ENCODE data around the gene OR1M1. TPM values are rescaled to one million over a fixed set of nuclear protein-coding genes. Genes with fewer than 3 reads are reported as not detected.
"Not testable (repeated sequence)": the region's sequence is repeated elsewhere in the genome, so short reads cannot be mapped to it uniquely, and the experiment has no call there.

OR1M1 gene
- total RNA-seq, 6 experiments from 2014 or later: not detected

- H3K4me1 Mint-ChIP-seq (ENCODE audit: low read depth): no peaks in the 10 kb centered on the region
- H3K4me3 Mint-ChIP-seq: no peak overlapping the region
- peaks cover 52% of the 10 kb centered on the region for H3K9me3 Mint-ChIP-seq
- peaks cover 12% of the 10 kb centered on the region; the same call in 1 of the 2 replicates for H3K36me3 Mint-ChIP-seq (ENCODE audit: low read depth)
- H3K27me3 Mint-ChIP-seq (ENCODE audit: insufficient read depth): no peaks in the 10 kb centered on the region; the same call in 1 of the 2 replicates
- H3K27ac Mint-ChIP-seq: no peak overlapping the region
- no peak for TF ChIP-seq CTCF (IDR thresholded peaks at IDR 0.05)
- no peak for DNase-seq
Measured at GRCh38 chr19:9043524-9043923, 43.3 kb upstream of the OR1M1 start.

- peaks cover 12% of the 10 kb centered on the region; the same call in 1 of the 2 replicates for H3K36me3 Mint-ChIP-seq (ENCODE audit: low read depth)
- no peaks in the 10 kb centered on the region; the same call in 1 of the 2 replicates for H3K27me3 Mint-ChIP-seq (ENCODE audit: insufficient read depth)
- TF ChIP-seq CTCF (IDR thresholded peaks at IDR 0.05): no peak
- peaks cover 45% of the 10 kb centered on the region for H3K9me3 Mint-ChIP-seq
- no peaks in the 10 kb centered on the region for H3K4me1 Mint-ChIP-seq (ENCODE audit: low read depth)
- H3K4me3 Mint-ChIP-seq: no peak overlapping the region
- no peak overlapping the region for H3K27ac Mint-ChIP-seq
- no peak for DNase-seq
Measured at GRCh38 chr19:9044449-9044848, 42.4 kb upstream of the OR1M1 start.

- Mint-ChIP-seq H3K27ac (no peak overlapping the region), H3K36me3 (ENCODE audit: low read depth) (peaks cover 12% of the 10 kb centered on the region; the same call in 1 of the 2 replicates), H3K4me3 (no peak overlapping the region), H3K9me3 (peaks cover 51% of the 10 kb centered on the region), H3K27me3 (ENCODE audit: insufficient read depth) (no peaks in the 10 kb centered on the region), H3K4me1 (ENCODE audit: low read depth) (no peaks in the 10 kb centered on the region)
- DNase-seq: no peak
- TF ChIP-seq CTCF (IDR thresholded peaks at IDR 0.05): no peak
Measured at GRCh38 chr19:9046694-9047093, 40.2 kb upstream of the OR1M1 start.

- Mint-ChIP-seq H3K4me3 (no peak overlapping the region), H3K27ac (no peak overlapping the region), H3K27me3 (ENCODE audit: insufficient read depth) (no peaks in the 10 kb centered on the region), H3K4me1 (ENCODE audit: low read depth) (no peaks in the 10 kb centered on the region), H3K36me3 (ENCODE audit: low read depth) (no peaks in the 10 kb centered on the region; the same call in 1 of the 2 replicates), H3K9me3 (peaks cover 25% of the 10 kb centered on the region)
- DNase-seq: no peak
- no peak for TF ChIP-seq CTCF (IDR thresholded peaks at IDR 0.05)
Measured at GRCh38 chr19:9052894-9053293, 34.0 kb upstream of the OR1M1 start.

- not testable (repeated sequence) for H3K4me3 Mint-ChIP-seq; H3K27me3 Mint-ChIP-seq (ENCODE audit: insufficient read depth); H3K4me1 Mint-ChIP-seq (ENCODE audit: low read depth); H3K36me3 Mint-ChIP-seq (ENCODE audit: low read depth); H3K27ac Mint-ChIP-seq; DNase-seq
- H3K9me3 Mint-ChIP-seq: peaks cover 27% of the 10 kb centered on the region
Measured at GRCh38 chr19:9053674-9054073, 33.2 kb upstream of the OR1M1 start.

GRCh38 chr19:9054207-9054606 is 32.7 kb upstream of the OR1M1 start:
- no peak for DNase-seq
- H3K27ac Mint-ChIP-seq: no peak overlapping the region
- H3K27me3 Mint-ChIP-seq (ENCODE audit: insufficient read depth): no peaks in the 10 kb centered on the region
- H3K4me3 Mint-ChIP-seq: no peak overlapping the region
- peaks cover 28% of the 10 kb centered on the region for H3K9me3 Mint-ChIP-seq
- H3K4me1 Mint-ChIP-seq (ENCODE audit: low read depth): no peaks in the 10 kb centered on the region
- TF ChIP-seq CTCF (IDR thresholded peaks at IDR 0.05): no peak
- no peaks in the 10 kb centered on the region; the same call in 1 of the 2 replicates for H3K36me3 Mint-ChIP-seq (ENCODE audit: low read depth)

All from HFFc6 (cell line).